Right kidney (tissue), 9 donors: ENCODE results near the gene R3HDM4.
"Not testable (repeated sequence)": the region's sequence is repeated elsewhere in the genome, so short reads cannot be mapped to it uniquely, and the experiment has no call there.

ENCODE experiments used
- DNase-seq: peaks from one replicate; pipeline ENCODE4 v3.0.0-alpha.2; 2016
- long read RNA-seq, 8 donors: transcript quantifications; one replicate each; lab custom pipeline, GENCODE V29; 2026

R3HDM4 gene
- long read RNA-seq, donor 1, transcript R3HDM4-201 (8 exons, 1,815 nt) = major isoform, 17 of 18 reads
- long read RNA-seq, donor 1, partial matches to known transcripts = 0 of 18 reads
- long read RNA-seq, donor 1, other reads (novel, unspliced or antisense) = 0 of 18 reads
- long read RNA-seq, donor 2, transcript R3HDM4-201 (8 exons, 1,815 nt) = major isoform, 8 of 8 reads
- long read RNA-seq, donor 2, partial matches to known transcripts = 0 of 8 reads
- long read RNA-seq, donor 2, other reads (novel, unspliced or antisense) = 0 of 8 reads
- long read RNA-seq, donor 3, transcript R3HDM4-201 (8 exons, 1,815 nt) = major isoform, 6 of 6 reads
- long read RNA-seq, donor 3, partial matches to known transcripts = 0 of 6 reads
- long read RNA-seq, donor 3, other reads (novel, unspliced or antisense) = 0 of 6 reads
- long read RNA-seq, donor 4, transcript R3HDM4-201 (8 exons, 1,815 nt) = major isoform, 8 of 10 reads
- long read RNA-seq, donor 4, partial matches to known transcripts = 0 of 10 reads
- long read RNA-seq, donor 4, other reads (novel, unspliced or antisense) = 0 of 10 reads
- long read RNA-seq, donor 5, transcript R3HDM4-201 (8 exons, 1,815 nt) = major isoform, 12 of 13 reads
- long read RNA-seq, donor 5, partial matches to known transcripts = 0 of 13 reads
- long read RNA-seq, donor 5, other reads (novel, unspliced or antisense) = 0 of 13 reads
- long read RNA-seq, donor 6, transcript R3HDM4-201 (8 exons, 1,815 nt) = major isoform, 10 of 16 reads
- long read RNA-seq, donor 6, partial matches to known transcripts = 5 of 16 reads
- long read RNA-seq, donor 6, other reads (novel, unspliced or antisense) = 0 of 16 reads
- long read RNA-seq, donor 7 = 0 reads
- long read RNA-seq, donor 8, transcript R3HDM4-201 (8 exons, 1,815 nt) = major isoform, 8 of 8 reads
- long read RNA-seq, donor 8, partial matches to known transcripts = 0 of 8 reads
- long read RNA-seq, donor 8, other reads (novel, unspliced or antisense) = 0 of 8 reads

GRCh38 chr19:913080-913748 lies at the start of gene R3HDM4:
TSS of gene R3HDM4 (minus strand) at chr19:913219. CDS start at chr19:913157, 62 bp downstream.
- no peak for DNase-seq

- no peak for DNase-seq
Measured at GRCh38 chr19:961866-962620, 49.0 kb upstream of the R3HDM4 start.

- no peak for DNase-seq
Measured at GRCh38 chr19:960601-960938, 47.6 kb upstream of the R3HDM4 start.

- DNase-seq = no peak
Measured at GRCh38 chr19:960020-960419, 47.0 kb upstream of the R3HDM4 start.

DNA sequence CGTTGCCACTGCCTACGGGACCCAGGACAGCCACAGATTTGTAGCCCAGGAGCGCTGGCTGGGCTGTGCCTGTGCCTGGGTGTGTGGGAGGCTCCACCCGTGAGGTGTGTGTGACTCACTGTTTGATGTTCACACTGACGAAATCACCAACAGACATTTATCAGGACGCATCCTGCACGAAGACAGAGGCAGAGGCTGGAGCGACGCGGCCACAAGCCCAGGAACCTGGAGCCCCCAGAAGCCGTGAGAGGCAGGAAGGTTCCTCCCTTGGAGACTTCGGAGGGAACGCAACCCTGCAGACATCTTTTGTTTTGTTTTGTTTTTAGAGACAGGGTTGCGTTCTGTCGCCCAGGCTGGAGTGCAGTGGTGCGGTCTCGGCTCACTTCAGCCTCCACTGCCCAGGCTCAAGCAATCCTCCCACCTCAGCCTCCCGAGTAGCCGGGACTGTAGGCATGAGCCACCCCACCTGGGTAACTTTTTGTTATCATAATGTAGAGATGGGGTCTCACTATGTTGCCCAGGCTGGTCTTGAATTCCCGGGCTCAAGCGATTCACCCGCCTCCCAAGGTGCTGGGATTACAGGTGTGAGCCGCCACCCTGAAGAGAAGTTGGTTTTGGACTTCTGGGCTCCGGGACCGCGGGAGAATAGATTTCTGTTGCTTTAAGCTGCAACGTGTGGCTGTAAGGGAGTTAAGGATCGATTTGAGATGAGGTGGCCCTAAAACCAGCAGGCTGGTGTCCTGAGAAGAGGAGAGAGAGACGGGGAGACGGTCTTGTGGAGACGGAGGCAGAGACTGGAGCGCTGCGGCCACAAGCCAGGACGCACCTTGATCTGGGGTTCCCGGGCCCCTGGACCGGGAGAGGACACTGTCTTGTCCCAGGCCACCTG lies 46.2 kb upstream of the R3HDM4 start:
- no peak for DNase-seq

GRCh38 chr19:957578-957977 lies 44.6 kb upstream of the R3HDM4 start:
- DNase-seq = not testable (repeated sequence)

DNA sequence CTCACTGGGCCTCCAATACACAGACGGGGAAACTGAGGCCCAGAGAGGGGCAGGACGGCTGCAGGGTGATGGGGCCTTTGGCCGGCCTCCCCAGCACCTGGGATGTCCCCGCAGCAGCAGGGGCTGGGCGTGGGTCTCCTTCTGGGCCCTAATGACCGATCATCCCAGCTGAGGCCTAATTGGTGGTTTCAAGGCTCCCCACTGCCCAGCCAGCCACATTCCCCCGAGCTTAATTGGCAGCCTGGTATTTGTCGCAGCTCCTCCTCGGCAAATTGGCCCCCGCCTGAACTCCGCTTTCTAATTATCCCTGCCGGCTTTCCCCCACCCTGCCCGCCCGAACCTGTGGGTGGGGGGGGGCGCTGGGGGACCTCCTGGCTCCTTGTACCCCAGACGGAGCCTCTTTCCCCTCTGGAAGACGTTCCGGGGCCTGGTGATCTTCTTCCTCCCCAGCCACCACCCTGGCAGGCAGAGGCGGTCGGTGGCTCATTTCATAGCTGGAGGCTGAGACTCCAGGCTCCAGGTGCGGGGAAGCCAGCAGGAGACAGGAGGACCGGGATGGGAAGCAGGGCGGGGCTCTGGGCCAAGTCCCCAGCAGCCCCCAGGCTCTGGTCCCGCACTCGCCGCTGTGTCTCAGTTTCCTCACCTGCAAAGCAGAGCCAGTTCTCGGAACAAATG lies 43.9 kb upstream of the R3HDM4 start:
- DNase-seq = peak; percentile 66

GRCh38 chr19:955803-956765 lies 43.1 kb upstream of the R3HDM4 start:
- peak; percentile 83 for DNase-seq

GRCh38 chr19:954672-955494 lies 41.9 kb upstream of the R3HDM4 start:
- DNase-seq = peak; percentile 81

- no peak for DNase-seq
Measured at GRCh38 chr19:954272-954671, 41.3 kb upstream of the R3HDM4 start.

DNA sequence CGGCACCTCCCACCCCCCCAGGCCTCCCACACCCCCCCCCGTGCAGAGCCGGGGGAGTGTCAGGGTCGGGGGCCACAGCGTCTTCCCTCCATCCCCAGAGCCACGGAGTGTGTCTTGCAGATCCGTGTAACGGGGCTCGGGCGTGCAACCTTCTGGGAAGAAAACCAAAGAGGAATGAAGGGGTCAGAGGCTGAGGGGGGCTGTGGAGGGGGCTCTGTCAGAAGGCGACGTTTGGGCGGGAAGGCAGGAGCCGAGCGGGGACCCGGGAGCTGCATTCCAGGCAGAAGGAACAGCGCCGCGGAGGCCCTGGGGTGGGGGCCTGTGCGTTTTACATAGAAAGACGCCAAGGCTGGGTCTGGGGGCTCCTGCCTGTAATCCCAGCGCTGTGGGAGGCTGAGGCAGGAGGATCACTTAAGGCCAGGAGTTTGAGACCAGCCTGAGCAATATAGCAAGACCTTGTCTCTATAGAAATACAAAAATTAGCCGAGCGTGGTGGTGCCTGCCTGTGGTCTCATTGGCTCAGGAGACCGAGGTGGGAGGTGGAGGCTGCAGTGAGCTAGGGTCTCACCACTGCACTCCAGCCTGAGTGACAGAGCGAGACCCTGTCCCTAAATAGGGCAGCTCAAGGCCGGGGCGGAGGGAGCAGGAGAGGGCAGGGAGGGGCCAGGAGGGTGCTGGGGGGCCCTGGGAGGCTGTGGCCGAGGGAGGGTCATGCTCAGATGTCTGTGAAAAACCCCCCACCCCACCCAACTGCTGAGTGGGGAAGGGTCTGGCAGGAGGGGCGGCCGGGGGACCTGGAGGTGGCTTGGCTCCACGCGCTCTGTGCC lies 40.6 kb upstream of the R3HDM4 start:
- peak; percentile 61 for DNase-seq

GRCh38 chr19:952680-953444 lies 39.8 kb upstream of the R3HDM4 start:
- DNase-seq = peak; percentile 70

DNA sequence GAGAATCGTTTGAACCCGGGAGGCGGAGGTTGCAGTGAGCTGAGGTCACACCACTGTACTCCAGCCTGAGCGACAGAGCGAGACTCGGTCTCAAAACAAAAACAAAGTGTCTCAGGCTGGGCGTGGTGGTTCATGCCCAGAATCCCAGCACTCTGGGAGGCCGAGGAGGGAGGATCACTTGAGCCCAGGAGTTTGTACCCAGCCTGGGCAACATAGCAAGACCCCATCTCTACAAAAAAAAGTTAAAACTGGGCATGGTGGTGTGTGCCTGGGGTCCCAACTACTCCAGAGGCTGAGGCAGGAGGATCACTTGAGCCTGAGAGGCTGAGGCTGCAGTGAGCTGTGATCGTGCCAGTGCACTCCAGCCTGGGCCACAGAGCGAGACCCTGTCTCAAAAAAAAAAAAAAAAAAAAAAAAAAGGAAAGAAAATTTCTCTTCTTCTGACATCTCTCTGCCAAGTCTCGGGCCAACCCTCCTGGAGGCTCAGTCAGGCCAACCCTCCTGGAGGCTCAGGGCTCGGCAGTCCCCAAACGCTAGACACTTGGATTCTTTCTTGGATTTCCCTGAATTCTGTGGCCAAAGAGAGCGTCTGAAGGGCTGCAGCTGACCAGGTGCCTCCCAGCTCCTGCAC lies 39.1 kb upstream of the R3HDM4 start:
- no peak for DNase-seq

GRCh38 chr19:950352-951066 lies 37.5 kb upstream of the R3HDM4 start:
- no peak for DNase-seq

DNA sequence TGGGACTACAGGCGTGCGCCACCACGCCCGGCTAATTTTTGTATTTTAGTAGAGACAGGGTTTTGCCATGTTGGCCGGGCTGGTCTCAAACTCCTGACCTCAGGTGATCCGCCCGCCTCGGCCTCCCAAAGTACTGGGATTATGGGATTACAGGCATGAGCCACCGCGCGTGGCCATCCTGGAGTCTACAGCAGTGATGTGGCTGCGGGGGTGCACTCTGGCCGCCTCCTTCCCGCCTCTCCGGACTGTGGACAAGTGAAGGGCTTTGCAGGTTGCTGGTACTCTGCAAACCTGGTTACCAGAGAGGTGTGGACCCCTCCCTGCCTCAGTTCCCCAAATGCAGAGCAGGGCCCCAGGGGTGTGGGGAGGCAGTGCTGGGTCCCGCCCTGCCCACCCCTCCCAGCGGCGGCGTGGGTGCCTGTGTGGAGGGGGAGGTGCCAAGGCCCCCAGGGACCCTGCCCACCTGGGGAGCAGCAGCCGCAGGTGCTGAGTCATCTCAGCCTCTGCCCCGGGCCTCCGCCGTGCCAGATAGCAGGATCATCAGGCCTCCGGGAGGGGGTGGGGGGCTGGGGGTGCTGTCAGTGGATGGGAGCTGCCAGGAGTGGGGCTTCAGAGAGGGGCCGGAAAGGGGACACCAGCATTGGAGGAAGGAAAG lies 36.0 kb upstream of the R3HDM4 start:
- DNase-seq = no peak
